ENCODE results near the gene CCDC85A. TPM values are rescaled to one million over a fixed set of nuclear protein-coding genes. Genes with fewer than 3 reads are reported as not detected.

Gene CCDC85A
- total RNA-seq, 1 donor from 2014 or later: 0.70 TPM

DNA sequence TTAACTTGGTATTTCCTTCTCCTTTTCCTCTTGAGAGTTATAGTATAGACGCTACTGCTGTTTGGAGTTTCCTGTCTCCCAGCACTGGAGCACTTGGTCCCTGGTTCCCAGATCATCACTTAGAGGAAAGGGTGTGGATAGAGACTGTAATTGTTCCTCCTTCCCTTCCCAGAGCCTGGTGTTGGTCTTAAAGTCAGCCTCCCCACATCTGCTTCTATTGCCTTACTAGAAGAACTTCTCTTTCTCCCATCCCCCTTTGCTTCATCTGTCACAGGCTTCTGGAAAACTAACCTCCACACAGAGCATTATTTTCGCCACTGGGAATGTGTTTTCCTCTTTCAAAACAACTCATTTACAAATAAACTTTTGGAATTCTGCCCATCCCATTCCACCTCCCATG is 131.0 kb downstream of the CCDC85A start:
- H3K9me3 Mint-ChIP-seq (ENCODE audit: low read depth): no peaks in the 10 kb centered on the region
- H3K27me3 Mint-ChIP-seq (ENCODE audit: low read depth): peaks cover 2% of the 10 kb centered on the region
- no peak overlapping the region for H3K4me3 Mint-ChIP-seq (ENCODE audit: unreplicated experiment)
- H3K27ac Mint-ChIP-seq (ENCODE audit: unreplicated experiment): no peak overlapping the region
- no peak for DNase-seq (ENCODE audit: low spot score)
- TF ChIP-seq CTCF (IDR thresholded peaks at IDR 0.05): no peak
- H3K36me3 Mint-ChIP-seq (ENCODE audit: low read depth): no peaks in the 10 kb centered on the region
- H3K4me1 Mint-ChIP-seq (ENCODE audit: low read depth): no peaks in the 10 kb centered on the region

DNA sequence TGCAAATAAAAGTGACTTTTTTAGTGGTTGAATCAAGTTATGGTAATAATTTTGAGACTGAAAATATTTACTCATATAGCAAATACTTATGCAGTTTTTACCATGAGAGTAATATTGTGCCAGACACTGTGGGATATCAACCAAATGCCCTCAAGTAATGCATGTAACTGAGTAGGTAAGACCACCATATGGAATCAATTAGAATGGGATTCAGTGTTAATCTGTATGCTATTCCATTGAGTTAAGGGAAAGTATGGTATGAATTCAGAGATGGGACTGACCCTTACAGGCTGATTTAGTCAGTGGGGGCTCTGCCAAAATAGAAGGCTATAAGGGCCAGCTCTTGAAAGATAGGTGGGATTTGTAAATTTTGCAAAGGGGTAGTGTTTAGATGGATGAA is 131.6 kb downstream of the CCDC85A start:
- no peak for TF ChIP-seq CTCF (IDR thresholded peaks at IDR 0.05)
- Mint-ChIP-seq H3K36me3 (ENCODE audit: low read depth) (no peaks in the 10 kb centered on the region), H3K4me3 (ENCODE audit: unreplicated experiment) (no peak overlapping the region), H3K27me3 (ENCODE audit: low read depth) (peaks cover 4% of the 10 kb centered on the region), H3K9me3 (ENCODE audit: low read depth) (no peaks in the 10 kb centered on the region), H3K4me1 (ENCODE audit: low read depth) (no peaks in the 10 kb centered on the region), H3K27ac (ENCODE audit: unreplicated experiment) (no peak overlapping the region)
- no peak for DNase-seq (ENCODE audit: low spot score)

- H3K36me3 Mint-ChIP-seq (ENCODE audit: low read depth): no peaks in the 10 kb centered on the region
- no peaks in the 10 kb centered on the region for H3K4me1 Mint-ChIP-seq (ENCODE audit: low read depth)
- H3K27me3 Mint-ChIP-seq (ENCODE audit: low read depth): peaks cover 4% of the 10 kb centered on the region
- TF ChIP-seq CTCF (IDR thresholded peaks at IDR 0.05): no peak
- no peak overlapping the region for H3K27ac Mint-ChIP-seq (ENCODE audit: unreplicated experiment)
- H3K4me3 Mint-ChIP-seq (ENCODE audit: unreplicated experiment): no peak overlapping the region
- no peaks in the 10 kb centered on the region for H3K9me3 Mint-ChIP-seq (ENCODE audit: low read depth)
- DNase-seq (ENCODE audit: low spot score): no peak
These were observed 132.2 kb downstream of the CCDC85A start for GRCh38 chr2:56316011-56316410.

- H3K4me1 Mint-ChIP-seq (ENCODE audit: low read depth): no peaks in the 10 kb centered on the region
These were observed 134.4 kb downstream of the CCDC85A start for GRCh38 chr2:56318147-56318546.

DNA sequence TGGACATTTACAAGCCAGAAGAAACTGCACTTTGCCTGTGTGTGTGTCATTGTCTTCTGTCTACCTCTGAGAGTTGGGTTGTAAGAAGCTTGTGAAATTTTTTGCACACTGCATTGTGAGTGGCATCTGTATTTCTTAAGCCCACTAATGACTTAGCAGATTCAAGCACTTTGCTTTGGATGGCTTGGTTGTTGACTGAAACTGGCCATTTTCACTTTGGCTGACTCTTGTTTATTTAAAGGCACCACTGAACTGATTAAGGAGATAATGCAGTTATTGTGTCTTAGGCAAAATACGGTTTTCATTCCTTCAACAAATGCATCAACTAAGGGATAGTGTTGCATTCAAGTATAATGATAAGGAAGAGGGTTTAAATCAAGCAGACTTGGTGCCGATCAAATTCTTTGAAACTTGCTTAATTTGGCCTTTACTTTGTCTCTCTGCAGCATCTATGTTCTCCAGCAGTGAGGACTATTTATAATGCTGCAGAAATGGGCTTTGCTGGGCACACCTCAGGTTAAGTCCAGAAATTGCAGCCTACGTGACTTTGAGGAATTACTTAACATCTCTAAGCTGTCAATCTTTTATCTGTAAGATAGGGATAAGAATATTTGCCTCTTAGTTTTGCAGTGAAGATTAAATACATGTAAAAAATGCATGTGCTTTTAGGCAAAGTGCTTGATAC is 142.0 kb downstream of the CCDC85A start:
- Mint-ChIP-seq H3K27ac (ENCODE audit: unreplicated experiment) (no peak overlapping the region), H3K9me3 (ENCODE audit: low read depth) (peaks cover 12% of the 10 kb centered on the region)

More at GRCh38 chr2:56318147-56318546, 134.4 kb downstream of the CCDC85A start:
- no peak for DNase-seq (ENCODE audit: low spot score)
- Mint-ChIP-seq H3K36me3 (ENCODE audit: low read depth) (no peaks in the 10 kb centered on the region), H3K9me3 (ENCODE audit: low read depth) (peaks cover 12% of the 10 kb centered on the region), H3K27ac (ENCODE audit: unreplicated experiment) (no peak overlapping the region), H3K27me3 (ENCODE audit: low read depth) (peaks cover 4% of the 10 kb centered on the region), H3K4me3 (ENCODE audit: unreplicated experiment) (no peak overlapping the region)
- TF ChIP-seq CTCF (IDR thresholded peaks at IDR 0.05): no peak

More for the DNA sequence above, 142.0 kb downstream of the CCDC85A start:
- no peaks in the 10 kb centered on the region for H3K36me3 Mint-ChIP-seq (ENCODE audit: low read depth)
- H3K27me3 Mint-ChIP-seq (ENCODE audit: low read depth): peaks cover 9% of the 10 kb centered on the region
- H3K4me3 Mint-ChIP-seq (ENCODE audit: unreplicated experiment): no peak overlapping the region
- TF ChIP-seq CTCF (IDR thresholded peaks at IDR 0.05): no peak
- no peak for DNase-seq (ENCODE audit: low spot score)
- no peaks in the 10 kb centered on the region for H3K4me1 Mint-ChIP-seq (ENCODE audit: low read depth)

Data from chondrocyte (in vitro differentiated cells).